ENCODE measurements around the gene TIMM22. TPM values are rescaled to one million over a fixed set of nuclear protein-coding genes. Genes with fewer than 3 reads are reported as not detected.

TIMM22 gene
- total RNA-seq, 1 donor = 15.8 TPM

- TF ChIP-seq CTCF (IDR thresholded peaks at IDR 0.05; ENCODE audit: insufficient read depth, low read length) = no peak
- no peak overlapping the region for H3K4me3 ChIP-seq (ENCODE audit: low read depth, low read length)
- DNase-seq (ENCODE audit: low read depth) = peak; percentile 37
Observed at GRCh38 chr17:954431-955164, 42.3 kb upstream of the TIMM22 start.

- H3K4me3 ChIP-seq (ENCODE audit: low read depth, low read length) = no peak overlapping the region
- DNase-seq (ENCODE audit: low read depth) = no peak
Observed at GRCh38 chr17:956905-957304, 40.0 kb upstream of the TIMM22 start.

GRCh38 chr17:957856-958421, 39.0 kb upstream of the TIMM22 start:
- no peak overlapping the region for H3K4me3 ChIP-seq (ENCODE audit: low read depth, low read length)
- DNase-seq (ENCODE audit: low read depth) = no peak
- no peak for TF ChIP-seq CTCF (IDR thresholded peaks at IDR 0.05; ENCODE audit: insufficient read depth, low read length)

More at GRCh38 chr17:956905-957304, 40.0 kb upstream of the TIMM22 start:
- no peak for TF ChIP-seq CTCF (IDR thresholded peaks at IDR 0.05; ENCODE audit: insufficient read depth, low read length)

- no peak for DNase-seq (ENCODE audit: low read depth)
- no peak for TF ChIP-seq CTCF (IDR thresholded peaks at IDR 0.05; ENCODE audit: insufficient read depth, low read length)
- no peak overlapping the region for H3K4me3 ChIP-seq (ENCODE audit: low read depth, low read length)
Observed at GRCh38 chr17:958712-959451, 38.0 kb upstream of the TIMM22 start.

GRCh38 chr17:962166-962565, 34.8 kb upstream of the TIMM22 start:
- TF ChIP-seq CTCF (IDR thresholded peaks at IDR 0.05; ENCODE audit: insufficient read depth, low read length) = no peak
- H3K4me3 ChIP-seq (ENCODE audit: low read depth, low read length) = no peak overlapping the region
- no peak for DNase-seq (ENCODE audit: low read depth)

- TF ChIP-seq CTCF (IDR thresholded peaks at IDR 0.05; ENCODE audit: insufficient read depth, low read length) = no peak
- DNase-seq (ENCODE audit: low read depth) = no peak
- no peak overlapping the region for H3K4me3 ChIP-seq (ENCODE audit: low read depth, low read length)
Observed at GRCh38 chr17:962670-963069, 34.3 kb upstream of the TIMM22 start.
